ENCODE results near the gene RALGDS. TPM values are rescaled to one million over a fixed set of nuclear protein-coding genes. Genes with fewer than 3 reads are reported as not detected.

RALGDS gene
- total and polyA plus RNA-seq, 4 donors, result 67.4 to 134 (median 99.4) TPM

GRCh38 chr9:133120501-133121197 lies 391 bp downstream of the RALGDS start:
- Histone ChIP-seq H3K27me3 (ENCODE audit: control insufficient read depth, insufficient read depth, low read length) (no peaks in the 10 kb centered on the region), H3K4me1 (ENCODE audit: control insufficient read depth, insufficient read depth, low read length) (peaks cover 62% of the 10 kb centered on the region), H3K9me3 (ENCODE audit: control insufficient read depth, insufficient read depth, low read length) (no peaks in the 10 kb centered on the region), H3K4me3 (ENCODE audit: low read depth, low read length) (peak overlapping the region; percentile 60), H3K27ac (ENCODE audit: low read depth, low read length) (peak overlapping the region; percentile 58), H3K36me3 (ENCODE audit: control insufficient read depth, insufficient read depth, low read length) (peaks cover 21% of the 10 kb centered on the region)
- WGBS (ENCODE audit: insufficient coverage), result under 1% methylated on average over 63 of the region's 66 CpGs
- peak in 2 of 6 donors; percentile 50 to 60 for DNase-seq (ENCODE audit: low read depth in 4 of 6, low spot score in 6 of 6)

- Histone ChIP-seq H3K27me3 (ENCODE audit: control insufficient read depth, insufficient read depth, low read length) (no peaks in the 10 kb centered on the region), H3K4me1 (ENCODE audit: control insufficient read depth, insufficient read depth, low read length) (peaks cover 67% of the 10 kb centered on the region), H3K36me3 (ENCODE audit: control insufficient read depth, insufficient read depth, low read length) (peaks cover 26% of the 10 kb centered on the region), H3K4me3 (ENCODE audit: low read depth, low read length) (peak overlapping the region; percentile 60), H3K9me3 (ENCODE audit: control insufficient read depth, insufficient read depth, low read length) (no peaks in the 10 kb centered on the region), H3K27ac (ENCODE audit: low read depth, low read length) (peak overlapping the region; percentile 58)
- peak in 1 of 6 donors; percentile 48 for DNase-seq (ENCODE audit: low read depth in 4 of 6, low spot score in 6 of 6)
- 8% methylated on average over 18 of the region's 21 CpGs for WGBS (ENCODE audit: insufficient coverage)
These were observed 1.1 kb downstream of the RALGDS start for GRCh38 chr9:133119846-133120500.

DNA sequence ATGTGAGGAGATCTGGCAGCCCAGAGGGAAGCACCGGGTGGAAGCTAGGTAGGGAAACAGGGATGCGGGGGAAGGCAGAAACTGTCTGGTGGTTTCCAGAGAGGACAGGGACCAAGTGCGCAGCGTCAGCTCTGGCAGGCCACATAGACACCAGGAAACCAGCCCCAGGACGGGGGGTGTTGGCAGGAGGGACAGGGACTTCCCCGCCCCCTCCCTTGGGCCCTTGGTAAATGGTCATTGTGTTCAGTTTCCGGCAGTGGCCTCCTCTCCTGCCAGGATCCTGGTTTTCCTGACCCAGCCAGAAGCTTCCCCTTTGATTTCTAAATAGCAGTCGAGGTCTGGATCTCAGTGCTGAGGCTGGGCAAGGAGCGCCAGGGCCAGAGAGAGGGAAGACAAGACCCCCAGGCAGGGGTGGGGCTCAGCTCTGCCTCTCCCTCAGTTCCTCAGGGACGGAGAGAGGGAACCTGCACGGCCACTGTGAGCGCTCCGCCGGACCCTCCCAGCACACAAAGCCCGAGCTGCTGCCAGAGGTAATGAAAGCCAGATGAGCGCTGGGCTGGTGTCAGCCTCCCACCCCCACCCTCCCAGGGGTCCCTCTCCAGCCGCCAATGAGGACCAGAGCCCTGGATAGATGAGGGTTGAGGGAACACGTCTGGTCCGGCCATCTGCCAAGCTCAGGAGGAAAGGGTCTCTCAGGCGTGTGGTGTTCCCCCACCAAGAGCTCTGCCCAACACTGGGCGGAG lies 1.8 kb downstream of the RALGDS start:
- DNase-seq (ENCODE audit: low read depth in 4 of 6, low spot score in 6 of 6), result peak in 2 of 6 donors; percentile 73 to 84
- H3K9me3 ChIP-seq (ENCODE audit: control insufficient read depth, insufficient read depth, low read length), result no peaks in the 10 kb centered on the region
- peaks cover 33% of the 10 kb centered on the region for H3K36me3 ChIP-seq (ENCODE audit: control insufficient read depth, insufficient read depth, low read length)
- peak overlapping the region; percentile 36 for H3K27ac ChIP-seq (ENCODE audit: low read depth, low read length)
- no peaks in the 10 kb centered on the region for H3K27me3 ChIP-seq (ENCODE audit: control insufficient read depth, insufficient read depth, low read length)
- peak overlapping the region; percentile 34 for H3K4me3 ChIP-seq (ENCODE audit: low read depth, low read length)
- peaks cover 74% of the 10 kb centered on the region for H3K4me1 ChIP-seq (ENCODE audit: control insufficient read depth, insufficient read depth, low read length)
- 7% methylated on average over 18 of the region's 21 CpGs for WGBS (ENCODE audit: insufficient coverage)

DNA sequence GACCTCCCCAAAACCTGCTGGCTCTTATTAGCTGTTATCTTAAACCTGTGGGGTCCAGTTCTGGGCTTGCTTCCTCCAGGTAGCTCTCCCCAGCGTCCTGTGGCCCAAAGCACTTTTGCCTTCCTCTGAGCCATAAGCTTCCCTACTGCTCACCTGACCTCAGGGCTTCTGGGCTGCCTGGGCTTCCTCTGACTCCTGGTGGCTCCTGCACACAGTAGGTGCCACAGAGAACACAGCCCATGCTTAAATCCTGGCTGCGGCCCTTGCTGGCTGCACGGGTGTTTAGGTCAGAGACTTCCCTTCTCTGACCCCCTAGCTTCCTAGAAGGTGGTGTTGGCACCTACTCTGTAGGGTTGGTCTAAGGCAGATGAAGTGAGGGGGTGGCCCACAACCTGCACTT lies 2.5 kb downstream of the RALGDS start:
- Histone ChIP-seq H3K36me3 (ENCODE audit: control insufficient read depth, insufficient read depth, low read length) (peaks cover 40% of the 10 kb centered on the region), H3K4me1 (ENCODE audit: control insufficient read depth, insufficient read depth, low read length) (peaks cover 81% of the 10 kb centered on the region), H3K27me3 (ENCODE audit: control insufficient read depth, insufficient read depth, low read length) (no peaks in the 10 kb centered on the region), H3K27ac (ENCODE audit: low read depth, low read length) (no peak overlapping the region), H3K9me3 (ENCODE audit: control insufficient read depth, insufficient read depth, low read length) (no peaks in the 10 kb centered on the region), H3K4me3 (ENCODE audit: low read depth, low read length) (peak overlapping the region; percentile 34)
- 83% methylated on average over 1 of the region's 3 CpGs for WGBS (ENCODE audit: insufficient coverage)
- no peak for DNase-seq (ENCODE audit: low read depth in 4 of 6, low spot score in 6 of 6)

DNA sequence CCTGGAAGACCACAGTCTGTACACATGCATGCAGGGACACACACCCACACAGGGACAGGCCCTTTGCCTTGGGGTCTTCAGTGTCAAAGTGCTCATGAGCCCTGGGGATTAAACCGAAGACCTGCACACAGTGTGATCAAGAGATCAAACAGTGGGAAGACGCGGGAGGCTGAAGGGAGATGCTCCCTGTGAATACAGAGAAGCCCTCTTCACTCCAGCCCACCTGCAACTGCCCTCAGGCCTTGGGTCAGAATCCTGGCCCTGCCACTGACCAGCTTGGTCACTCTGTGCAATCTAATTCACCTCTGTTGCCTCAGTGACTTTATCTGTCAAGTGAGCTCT lies 2.9 kb downstream of the RALGDS start:
- Histone ChIP-seq H3K27ac (ENCODE audit: low read depth, low read length) (no peak overlapping the region), H3K9me3 (ENCODE audit: control insufficient read depth, insufficient read depth, low read length) (no peaks in the 10 kb centered on the region), H3K36me3 (ENCODE audit: control insufficient read depth, insufficient read depth, low read length) (peaks cover 44% of the 10 kb centered on the region), H3K4me3 (ENCODE audit: low read depth, low read length) (no peak overlapping the region), H3K4me1 (ENCODE audit: control insufficient read depth, insufficient read depth, low read length) (peaks cover 83% of the 10 kb centered on the region), H3K27me3 (ENCODE audit: control insufficient read depth, insufficient read depth, low read length) (no peaks in the 10 kb centered on the region)
- no peak for DNase-seq (ENCODE audit: low read depth in 4 of 6, low spot score in 6 of 6)
- WGBS (ENCODE audit: insufficient coverage), result 20% methylated on average over 1 of the region's 3 CpGs

DNA sequence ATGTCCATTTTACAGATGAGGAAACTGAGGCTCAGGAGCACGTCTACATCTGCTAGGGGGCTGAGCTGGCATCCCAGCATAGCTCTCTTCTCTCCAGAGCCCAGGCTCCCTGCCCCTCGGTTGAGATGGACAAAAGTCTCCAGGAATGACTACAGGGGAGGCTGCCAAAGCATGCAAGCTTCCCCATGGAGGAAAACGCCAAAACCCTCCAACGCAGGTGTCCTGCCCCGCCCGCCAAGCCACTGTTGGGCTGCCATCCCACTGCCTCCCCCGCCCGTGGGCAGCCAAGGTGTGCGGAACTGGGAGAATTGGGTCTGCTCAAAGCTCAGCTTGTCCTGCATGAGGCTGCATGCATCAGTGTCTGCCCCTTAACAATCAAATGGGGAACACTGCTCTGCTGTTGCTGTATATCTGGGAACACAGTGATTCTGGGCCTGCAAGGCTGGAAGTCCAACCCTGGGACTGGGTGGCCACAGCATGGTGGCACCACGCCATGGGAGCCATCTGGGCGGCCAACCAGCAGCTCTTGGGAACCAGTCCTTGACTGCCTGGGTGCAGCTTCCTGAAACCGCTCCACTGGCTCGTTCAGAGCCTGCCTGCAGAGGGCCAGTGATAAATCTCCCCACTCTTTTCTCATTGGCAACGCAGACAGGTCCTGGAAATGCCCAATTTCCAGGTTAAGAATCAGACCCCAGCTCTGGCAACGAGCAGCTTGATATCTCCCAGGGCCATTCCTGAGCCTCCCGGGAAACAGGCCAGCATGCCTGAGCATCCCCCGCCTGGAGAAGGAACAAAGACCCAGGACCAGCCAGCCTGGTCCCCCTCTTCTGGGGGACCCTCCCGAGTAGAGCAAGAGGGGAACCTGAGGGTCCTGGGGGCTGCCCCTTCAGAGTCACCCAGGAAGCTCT lies 3.5 kb downstream of the RALGDS start:
- WGBS (ENCODE audit: insufficient coverage), result 52% methylated on average over 18 of the region's 18 CpGs
- Histone ChIP-seq H3K4me3 (ENCODE audit: low read depth, low read length) (no peak overlapping the region), H3K36me3 (ENCODE audit: control insufficient read depth, insufficient read depth, low read length) (peaks cover 50% of the 10 kb centered on the region), H3K4me1 (ENCODE audit: control insufficient read depth, insufficient read depth, low read length) (peaks cover 88% of the 10 kb centered on the region), H3K27ac (ENCODE audit: low read depth, low read length) (peak overlapping the region; percentile 0), H3K9me3 (ENCODE audit: control insufficient read depth, insufficient read depth, low read length) (no peaks in the 10 kb centered on the region), H3K27me3 (ENCODE audit: control insufficient read depth, insufficient read depth, low read length) (no peaks in the 10 kb centered on the region)
- DNase-seq (ENCODE audit: low read depth in 4 of 6, low spot score in 6 of 6), result peak in 2 of 6 donors; percentile 44 to 63

DNA sequence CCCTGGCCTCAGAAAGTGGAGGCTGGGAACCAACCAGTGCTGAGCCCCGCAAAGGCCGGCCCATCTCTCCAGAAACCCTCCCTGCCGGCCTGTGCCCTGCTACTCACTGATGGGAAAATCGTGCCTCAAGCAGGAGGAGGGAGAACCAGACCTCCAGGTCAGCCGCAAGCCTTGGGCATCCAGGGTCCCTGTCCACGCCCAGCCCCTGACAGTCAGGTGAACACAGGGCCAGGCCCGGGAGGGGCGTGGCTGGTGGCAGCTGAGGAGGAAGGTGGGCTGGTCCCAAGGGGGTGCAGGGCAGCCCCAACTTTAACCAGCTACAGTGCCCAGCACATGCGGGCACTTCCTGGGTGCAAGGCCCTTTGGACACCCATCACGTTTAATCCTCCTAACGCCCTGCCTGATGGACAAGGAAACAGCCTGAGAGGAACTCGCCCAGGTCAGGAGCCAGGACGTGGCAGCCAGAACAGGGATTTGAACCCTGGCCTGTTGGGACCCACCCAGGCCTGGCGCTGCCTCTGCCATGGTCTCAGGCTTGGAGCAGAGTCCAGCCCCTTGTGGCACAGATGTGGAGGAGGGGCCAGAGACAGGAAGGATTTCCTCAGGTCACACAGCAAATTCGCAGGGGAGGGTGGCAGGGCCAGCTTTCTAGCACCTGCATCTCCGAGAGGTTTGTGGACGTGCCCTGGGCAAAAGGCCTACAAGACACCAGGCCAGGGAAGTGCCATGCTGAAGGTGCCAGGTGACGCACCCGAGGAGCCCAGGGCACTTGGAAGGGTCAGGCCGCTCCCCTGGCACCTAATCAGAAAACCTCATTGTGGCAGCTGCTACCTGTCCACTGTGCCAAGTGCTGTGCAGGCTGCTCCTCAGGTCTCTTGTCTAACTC lies 4.5 kb downstream of the RALGDS start:
- Histone ChIP-seq H3K27me3 (ENCODE audit: control insufficient read depth, insufficient read depth, low read length) (no peaks in the 10 kb centered on the region), H3K4me3 (ENCODE audit: low read depth, low read length) (no peak overlapping the region), H3K27ac (ENCODE audit: low read depth, low read length) (no peak overlapping the region), H3K36me3 (ENCODE audit: control insufficient read depth, insufficient read depth, low read length) (peaks cover 60% of the 10 kb centered on the region), H3K9me3 (ENCODE audit: control insufficient read depth, insufficient read depth, low read length) (no peaks in the 10 kb centered on the region), H3K4me1 (ENCODE audit: control insufficient read depth, insufficient read depth, low read length) (peaks cover 86% of the 10 kb centered on the region)
- no peak for DNase-seq (ENCODE audit: low read depth in 4 of 6, low spot score in 6 of 6)
- 92% methylated on average over 18 of the region's 20 CpGs for WGBS (ENCODE audit: insufficient coverage)

GRCh38 chr9:133115604-133116345 lies 5.3 kb downstream of the RALGDS start:
- DNase-seq (ENCODE audit: low read depth in 4 of 6, low spot score in 6 of 6), result no peak
- H3K27ac ChIP-seq (ENCODE audit: low read depth, low read length), result no peak overlapping the region
- peaks cover 68% of the 10 kb centered on the region for H3K36me3 ChIP-seq (ENCODE audit: control insufficient read depth, insufficient read depth, low read length)
- H3K4me3 ChIP-seq (ENCODE audit: low read depth, low read length), result no peak overlapping the region
- WGBS (ENCODE audit: insufficient coverage), result 92% methylated on average over 32 of the region's 32 CpGs
- H3K4me1 ChIP-seq (ENCODE audit: control insufficient read depth, insufficient read depth, low read length), result peaks cover 84% of the 10 kb centered on the region
- no peaks in the 10 kb centered on the region for H3K9me3 ChIP-seq (ENCODE audit: control insufficient read depth, insufficient read depth, low read length)
- H3K27me3 ChIP-seq (ENCODE audit: control insufficient read depth, insufficient read depth, low read length), result no peaks in the 10 kb centered on the region
